Suppressor macrophage treated with lipopolysaccharide for 4 hours (primary cell): ENCODE results near the gene PSMD11.
"Not testable (repeated sequence)": the region's sequence is repeated elsewhere in the genome, so short reads cannot be mapped to it uniquely, and the experiment has no call there.

ENCODE experiments used
- DNase-seq: peaks from one replicate; pipeline ENCODE4 v3.0.0-alpha.2; 2020

Gene PSMD11

DNA sequence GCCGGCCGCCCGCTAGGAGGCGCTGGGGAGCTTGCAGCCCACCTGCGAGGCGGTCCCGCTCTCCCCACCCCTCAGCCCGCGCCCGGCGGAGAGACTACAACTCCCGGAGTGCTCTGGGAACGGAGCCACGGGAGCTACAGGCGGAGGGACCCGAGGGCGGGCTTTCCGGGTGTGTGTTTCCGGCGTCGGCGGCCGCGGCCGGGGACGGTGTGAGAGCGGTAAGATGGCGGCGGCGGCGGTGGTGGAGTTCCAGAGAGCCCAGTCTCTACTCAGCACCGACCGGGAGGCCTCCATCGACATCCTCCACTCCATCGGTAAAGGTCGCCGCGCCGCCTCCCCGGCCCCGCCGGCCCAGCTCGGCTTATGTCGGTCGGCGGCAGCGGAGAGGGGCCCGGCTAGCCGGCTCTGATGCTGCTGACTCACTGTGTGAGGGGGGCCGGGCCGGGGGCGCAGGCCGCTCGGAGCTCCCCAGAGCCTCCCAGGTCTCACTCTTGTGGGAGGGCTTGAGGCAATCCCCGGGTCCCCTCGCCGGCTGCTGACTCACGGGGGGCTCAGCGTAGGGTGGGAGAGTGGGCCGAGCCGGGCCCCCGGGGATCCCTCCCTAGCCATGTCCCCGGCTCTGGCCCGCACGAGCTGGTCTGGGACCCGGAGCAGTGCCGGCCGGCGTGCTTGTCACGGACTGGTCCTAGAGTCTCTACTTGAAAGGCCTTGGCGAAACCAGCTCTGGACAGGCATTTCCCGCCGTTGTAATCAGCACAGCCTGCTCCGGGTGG is at the start of gene PSMD11:
PSMD11 (plus strand) TSS at position 210 of the 773 bp plus-strand sequence; CDS start at position 224, 14 bp downstream.
- DNase-seq = peak; percentile 99

- no peak for DNase-seq
Measured at GRCh38 chr17:32396343-32396742, 48.0 kb upstream of the PSMD11 start.

DNA sequence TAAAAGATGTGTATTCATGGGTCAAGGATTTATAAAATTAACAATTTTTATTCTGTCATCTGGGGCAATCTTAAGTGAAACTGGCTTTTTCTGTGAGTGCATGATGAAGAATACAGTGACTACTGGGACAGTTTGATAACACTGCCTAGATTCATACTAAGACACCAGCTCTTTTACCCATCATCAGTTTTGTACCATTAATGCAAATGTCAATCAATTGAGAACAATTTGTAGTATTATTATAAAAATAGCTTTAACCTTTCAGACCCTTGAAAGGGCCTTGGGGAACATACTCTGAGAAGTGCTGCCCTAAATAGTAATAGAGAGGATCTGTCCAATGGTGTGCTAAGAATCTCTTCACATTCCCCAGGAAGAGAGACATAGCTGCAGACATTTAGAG is 45.4 kb upstream of the PSMD11 start:
- DNase-seq = no peak

DNA sequence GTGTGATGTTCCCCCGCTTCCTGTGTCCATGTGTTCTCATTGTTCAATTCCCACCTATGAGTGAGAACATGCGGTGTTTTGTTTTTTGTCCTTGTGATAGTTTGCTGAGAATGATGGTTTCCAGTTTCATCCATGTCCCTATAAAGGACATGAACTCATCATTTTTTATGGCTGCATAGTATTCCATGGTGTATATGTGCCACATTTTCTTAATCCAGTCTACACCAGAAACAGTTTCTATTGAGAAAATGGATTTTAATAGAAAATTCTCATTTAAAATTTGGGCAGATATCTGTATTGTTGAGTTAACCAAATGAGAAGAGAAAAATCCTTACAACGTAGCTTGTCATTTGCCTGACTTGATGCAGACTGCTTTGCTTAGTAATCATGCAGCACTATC is 34.2 kb upstream of the PSMD11 start:
- DNase-seq = not testable (repeated sequence)

- no peak for DNase-seq
Measured at GRCh38 chr17:32426894-32427293, 17.4 kb upstream of the PSMD11 start.

DNA sequence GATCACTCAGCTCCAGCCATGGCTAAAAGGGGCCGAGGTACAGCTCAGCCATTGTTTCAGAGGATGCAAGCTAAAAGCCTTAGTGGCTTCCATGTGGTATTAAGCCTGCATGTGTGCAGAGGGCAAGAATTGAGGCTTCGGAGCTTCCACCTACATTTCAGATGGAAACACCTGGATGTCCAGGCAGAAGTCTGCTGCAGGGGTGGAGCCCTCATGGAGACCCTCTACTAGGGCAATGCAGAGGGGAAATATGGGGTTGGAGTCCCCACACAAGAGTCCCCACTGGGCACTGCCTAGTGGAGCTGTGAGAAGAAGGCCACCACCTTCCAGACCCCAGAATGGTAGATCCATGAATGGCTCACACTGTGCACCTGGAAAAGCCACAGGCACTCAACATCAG is 14.7 kb upstream of the PSMD11 start:
- DNase-seq = no peak

- no peak for DNase-seq
Measured at GRCh38 chr17:32440722-32441121, 3.6 kb upstream of the PSMD11 start.

DNA sequence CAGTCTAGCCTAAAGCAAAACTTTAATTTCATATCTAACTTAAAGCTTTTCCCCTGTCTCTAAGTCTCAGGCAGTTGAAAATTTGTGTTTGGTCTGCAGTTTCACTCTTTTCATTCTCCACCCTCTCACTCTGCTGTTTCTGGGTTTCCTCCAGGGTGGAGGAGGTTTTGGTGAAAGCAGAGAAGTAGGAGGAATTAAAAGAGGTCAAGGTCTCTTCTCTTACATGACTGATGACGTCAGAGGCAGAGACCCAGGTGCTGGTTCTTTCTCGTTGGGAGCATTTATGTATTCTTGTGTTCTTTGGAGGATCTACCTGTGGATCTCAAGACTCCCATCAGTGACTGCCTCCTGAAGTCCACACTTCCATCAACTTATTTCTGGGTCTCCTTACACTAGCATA is 2.4 kb upstream of the PSMD11 start:
- no peak for DNase-seq

DNA sequence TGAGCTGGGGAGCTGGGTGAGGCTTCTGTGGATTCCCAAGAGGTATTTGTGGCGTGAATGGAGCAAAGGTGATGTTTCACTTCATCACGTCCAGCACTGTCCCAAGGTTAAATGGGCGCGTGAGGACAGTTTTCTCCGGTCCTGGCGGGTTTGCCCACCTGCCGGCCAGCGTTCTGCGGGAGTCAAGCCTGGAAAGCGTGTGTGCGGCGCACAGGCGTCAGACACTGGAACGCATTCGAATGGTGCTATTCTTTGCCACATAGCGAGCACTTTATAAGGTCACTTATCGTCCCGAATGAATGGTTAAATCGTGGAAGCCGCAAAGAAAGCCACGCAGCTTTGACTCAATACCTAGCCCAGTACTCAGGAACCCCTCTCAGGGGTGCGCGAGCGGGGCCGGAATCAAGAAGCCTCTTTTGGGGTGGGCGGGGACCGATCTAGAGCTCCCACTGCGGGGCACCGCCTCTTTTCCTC is 446 bp upstream of the PSMD11 start:
- no peak for DNase-seq

- DNase-seq = peak; percentile 43
Measured at GRCh38 chr17:32445074-32445415, 735 bp downstream of the PSMD11 start.

DNA sequence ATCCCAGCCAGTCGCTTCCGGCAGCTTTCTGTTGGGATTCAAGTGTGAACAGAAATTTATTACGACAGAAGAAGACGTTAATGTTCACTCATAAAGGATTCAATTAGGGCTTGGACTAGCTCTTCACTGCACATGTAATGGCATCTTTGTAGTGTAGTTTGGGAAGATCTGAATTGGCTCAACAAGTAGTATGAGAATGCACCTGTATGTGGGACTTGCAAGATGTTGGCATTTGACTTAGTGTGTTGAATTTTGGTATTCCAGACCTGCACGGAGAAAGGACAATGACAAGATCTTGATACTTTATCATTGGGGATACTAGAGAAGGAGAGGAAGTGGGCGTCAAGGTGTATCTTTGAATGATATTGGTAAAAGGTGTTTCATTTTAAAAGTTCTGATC is 1.2 kb downstream of the PSMD11 start:
- no peak for DNase-seq

DNA sequence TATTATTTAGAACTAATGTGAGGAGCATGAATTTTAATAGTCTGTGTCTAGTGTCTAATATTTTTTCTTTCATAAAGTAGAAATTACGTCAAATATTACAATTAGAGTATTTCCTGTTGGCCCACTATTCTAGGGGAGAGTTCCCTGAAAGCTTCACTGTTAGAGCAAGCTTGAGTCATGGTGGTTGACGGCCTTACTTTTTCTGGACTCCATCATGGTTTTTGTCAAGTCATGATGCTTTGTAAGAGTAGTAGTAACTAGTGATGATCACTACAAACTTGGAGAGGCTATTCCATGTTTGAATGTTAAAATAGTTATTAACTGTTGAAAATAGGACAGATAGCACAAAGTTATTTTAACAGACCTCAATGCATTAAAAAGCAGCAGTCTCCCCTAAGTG is 1.7 kb downstream of the PSMD11 start:
- peak; percentile 59 for DNase-seq

DNA sequence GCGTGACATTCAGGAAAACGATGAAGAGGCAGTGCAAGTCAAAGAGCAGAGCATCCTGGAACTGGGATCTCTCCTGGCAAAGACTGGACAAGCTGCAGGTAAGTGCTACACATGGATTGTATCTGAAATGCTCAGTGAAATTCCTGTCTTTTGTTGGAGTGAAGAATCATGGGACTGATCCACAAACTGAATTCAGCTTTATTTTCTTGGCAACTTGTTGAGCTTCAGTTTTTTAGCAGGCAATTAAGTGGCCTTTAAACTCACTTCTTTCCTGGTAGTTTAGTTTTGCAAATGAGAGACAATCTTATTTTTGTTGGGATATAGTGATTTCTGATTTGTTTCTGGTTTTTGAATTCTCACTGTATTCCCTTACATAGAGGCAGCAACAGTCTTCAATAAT is 2.6 kb downstream of the PSMD11 start:
- DNase-seq = no peak

- DNase-seq = no peak
Measured at GRCh38 chr17:32449963-32450362, 5.7 kb downstream of the PSMD11 start.

GRCh38 chr17:32450379-32450778 is 6.1 kb downstream of the PSMD11 start:
- DNase-seq = not testable (repeated sequence)

DNA sequence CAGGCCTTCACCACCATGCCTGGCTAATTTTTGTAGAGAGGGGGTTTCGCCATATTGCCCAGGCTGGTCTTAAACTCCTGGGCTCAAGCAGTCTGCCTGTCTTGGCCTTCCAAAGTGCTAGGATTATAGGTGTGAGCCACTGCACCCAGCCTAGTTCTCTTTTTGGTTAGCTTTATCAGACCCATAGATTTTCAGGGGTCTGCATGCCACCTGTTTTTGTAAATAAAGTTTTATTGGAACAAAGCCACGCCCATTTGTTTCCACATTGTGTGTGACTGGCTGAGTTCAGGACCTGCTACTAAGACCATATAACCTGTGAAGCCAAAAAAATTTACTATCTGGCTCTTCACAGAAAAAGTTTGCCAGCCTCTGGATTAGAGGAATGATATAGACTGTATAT is 7.6 kb downstream of the PSMD11 start:
- no peak for DNase-seq

- no peak for DNase-seq
Measured at GRCh38 chr17:32452281-32452680, 8.0 kb downstream of the PSMD11 start.

GRCh38 chr17:32453370-32453769 is 9.1 kb downstream of the PSMD11 start:
- no peak for DNase-seq

- DNase-seq = no peak
Measured at GRCh38 chr17:32458371-32458770, 14.1 kb downstream of the PSMD11 start.

- DNase-seq = no peak
Measured at GRCh38 chr17:32460054-32460453, 15.7 kb downstream of the PSMD11 start.

- no peak for DNase-seq
Measured at GRCh38 chr17:32461498-32461852, 17.2 kb downstream of the PSMD11 start.

- peak; percentile 72 for DNase-seq
Measured at GRCh38 chr17:32461853-32462617, 17.7 kb downstream of the PSMD11 start.

DNA sequence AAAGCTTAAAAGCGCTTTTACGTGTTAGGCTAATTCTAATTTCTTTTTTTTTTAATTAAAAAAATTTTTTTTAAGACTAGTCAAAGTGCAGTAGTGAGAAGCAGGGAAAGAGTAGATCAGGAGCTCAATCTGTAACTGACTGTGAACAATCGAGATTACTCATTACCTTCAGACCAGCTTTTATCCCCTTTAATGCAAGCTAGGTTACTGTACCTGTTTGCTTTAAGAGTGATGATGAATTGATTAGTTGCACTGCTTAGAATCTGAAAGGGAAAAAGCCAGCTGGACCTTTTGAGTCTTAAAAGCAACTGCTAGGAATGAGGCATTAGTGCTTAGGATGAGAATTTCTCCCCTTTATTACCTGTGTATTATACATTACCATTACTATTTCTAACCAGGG is 19.0 kb downstream of the PSMD11 start:
- no peak for DNase-seq

DNA sequence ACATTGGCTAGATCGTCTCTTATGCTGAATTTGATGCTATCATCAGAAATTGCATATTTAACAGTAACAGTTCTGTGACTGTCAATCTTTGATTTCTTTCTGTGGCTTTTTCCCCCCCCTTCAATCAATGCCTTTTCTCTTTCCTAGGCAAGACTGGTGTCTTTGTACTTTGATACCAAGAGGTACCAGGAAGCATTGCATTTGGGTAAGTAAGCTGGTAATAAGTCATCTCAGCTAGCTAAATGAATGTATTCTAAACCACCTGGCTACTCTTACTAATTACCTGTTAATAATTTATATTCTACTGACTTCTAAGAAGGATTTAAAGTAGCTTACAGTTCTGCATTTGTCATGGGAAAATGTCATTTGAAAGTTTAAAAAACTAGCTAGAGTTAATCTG is 20.1 kb downstream of the PSMD11 start:
- DNase-seq = no peak

- DNase-seq = no peak
Measured at GRCh38 chr17:32467949-32468348, 23.6 kb downstream of the PSMD11 start.
